SH-SY5Y (cell line): ENCODE data around the gene PDCD2L.

ENCODE experiments used
- GATA2 ChIP-seq: IDR thresholded peaks from 2 replicates; pipeline ENCODE4 v1.6.1; 2011; ENCODE audit warnings: mild to moderate bottlenecking, low read depth, low read length
- GATA3 ChIP-seq: IDR thresholded peaks from 2 replicates; pipeline ENCODE4 v1.6.1; 2011; ENCODE audit warnings: low read depth, mild to moderate bottlenecking, low read length, moderate library complexity

DNA sequence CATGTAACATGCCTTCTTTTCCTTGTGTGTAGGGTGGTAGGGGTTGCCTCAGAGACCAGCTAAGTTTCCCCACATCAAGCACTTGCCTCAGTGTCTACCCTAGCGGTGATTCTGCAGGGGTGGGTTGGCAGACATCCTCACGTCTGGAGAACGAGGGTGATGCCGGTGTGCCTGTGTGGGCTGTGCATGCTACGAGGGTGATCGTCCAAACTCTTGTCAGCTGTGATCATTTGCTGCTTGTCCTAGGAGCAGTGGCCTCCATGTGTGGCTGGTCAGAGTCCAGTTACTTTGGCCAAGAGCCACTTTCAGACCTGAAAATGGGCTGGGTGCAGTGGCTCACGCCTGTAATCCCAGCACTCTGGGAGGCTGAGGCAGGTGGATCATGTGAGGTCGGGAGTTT is 34.1 kb upstream of the PDCD2L start:
- TF ChIP-seq GATA2 (no peak), GATA3 (no peak)
